Small intestine (tissue), 16 donors: ENCODE data around the gene UGT2B17. TPM values are rescaled to one million over a fixed set of nuclear protein-coding genes. Genes with fewer than 3 reads are reported as not detected.
"Not testable (repeated sequence)": the region's sequence is repeated elsewhere in the genome, so short reads cannot be mapped to it uniquely, and the experiment has no call there.

Experiments
- DNase-seq, 2 donors: peaks; one replicate each; pipeline versions ENCODE4 v3.0.0 to v3.0.0-alpha.2; 2013
- FAIRE-seq: peaks from 2 replicates; lab custom pipeline; 2012; peaks lifted over from hg19 to GRCh38; lab: Jason Lieb, UNC
- H3K27ac ChIP-seq, 3 donors: one replicate each; pipeline ENCODE4 v1.5.1; 2013; ENCODE audit warnings: low read length in 2 of 3, mild to moderate bottlenecking in 2 of 3, control low read depth in 1 of 3, inconsistent platforms in 1 of 3, low read depth in 1 of 3, moderate library complexity in 1 of 3
- H3K27me3 ChIP-seq, 3 donors: one replicate each; pipeline ENCODE4 v1.6.1; 2013; ENCODE audit warnings: low read length in 3 of 3, inconsistent platforms in 1 of 3; ENCODE audit not compliant: control insufficient read depth in 3 of 3, insufficient read depth in 3 of 3
- H3K36me3 ChIP-seq, 3 donors: one replicate each; pipeline ENCODE4 v1.6.1; 2013; ENCODE audit warnings: low read length in 3 of 3, inconsistent platforms in 1 of 3, low read depth in 1 of 3, mild to moderate bottlenecking in 1 of 3, moderate library complexity in 1 of 3; ENCODE audit not compliant: control insufficient read depth in 3 of 3, insufficient read depth in 2 of 3
- H3K4me1 ChIP-seq, 3 donors: one replicate each; pipeline ENCODE4 v1.6.1; 2013; ENCODE audit warnings: low read length in 2 of 3, inconsistent platforms in 1 of 3, low read depth in 1 of 3, mild to moderate bottlenecking in 1 of 3, moderate library complexity in 1 of 3; ENCODE audit not compliant: control insufficient read depth in 3 of 3, insufficient read depth in 2 of 3
- H3K4me3 ChIP-seq, 3 donors: one replicate each; pipeline ENCODE4 v1.5.1; 2013; ENCODE audit warnings: low read length in 3 of 3, control low read depth in 1 of 3, inconsistent platforms in 1 of 3, low read depth in 1 of 3, mild to moderate bottlenecking in 1 of 3, moderate library complexity in 1 of 3
- H3K9me3 ChIP-seq, 2 donors: one replicate each; pipeline ENCODE4 v1.6.1; 2013; ENCODE audit warnings: low read depth in 1 of 2, low read length in 1 of 2; ENCODE audit not compliant: control insufficient read depth in 2 of 2, insufficient read depth in 1 of 2
- WGBS, 3 donors: extraction: QIAGEN DNeasy Blood & Tissue Kit; methylation state at CpG; one replicate each; pipeline ENCODE4 v1.1.7; 2013; 5-methylcytosine and 5-hydroxymethylcytosine counted together
- long read RNA-seq, 10 donors: transcript quantifications; one replicate each; lab custom pipeline, GENCODE V29; 2026
- polyA plus RNA-seq, 4 donors: library from polyadenylated mRNA; stranded (reverse) in 3 of 4; unstranded in 1 of 4; fragments of 200-250 nt in 3 of 4; fragments of 120-200 nt in 1 of 4; gene quantifications; one replicate each; pipeline versions ENCODE4 v1.2.1 to v1.2.3, GENCODE V29; 2013
- donor health status: healthy with polysubstance abuse.
- donor health status: control.
- donor health status: control.
- donor health status: Bipolar disorder and iron deficiency.
- donor health status: healthy.

The UGT2B17 gene
- 100 to 1,000 TPM in 3 of 4 donors, not detected in 1; 121 to 974 (median 229) TPM for polyA plus RNA-seq
- long read RNA-seq, donor 1, transcript UGT2B17-201 (6 exons, 2,077 nt), result major isoform, 52 of 64 reads
- long read RNA-seq, donor 1, partial matches to known transcripts, result 12 of 64 reads
- long read RNA-seq, donor 1, other reads (novel, unspliced or antisense), result 0 of 64 reads
- long read RNA-seq, donor 2, transcript UGT2B17-201 (6 exons, 2,077 nt), result major isoform, 49 of 49 reads
- long read RNA-seq, donor 2, partial matches to known transcripts, result 0 of 49 reads
- long read RNA-seq, donor 2, other reads (novel, unspliced or antisense), result 0 of 49 reads
- long read RNA-seq, donor 3, transcript UGT2B17-201 (6 exons, 2,077 nt), result major isoform, 11 of 19 reads
- long read RNA-seq, donor 3, partial matches to known transcripts, result 8 of 19 reads
- long read RNA-seq, donor 3, other reads (novel, unspliced or antisense), result 0 of 19 reads
- long read RNA-seq, donor 4, transcript UGT2B17-201 (6 exons, 2,077 nt), result major isoform, 8 of 8 reads
- long read RNA-seq, donor 4, partial matches to known transcripts, result 0 of 8 reads
- long read RNA-seq, donor 4, other reads (novel, unspliced or antisense), result 0 of 8 reads
- long read RNA-seq, donor 5, transcript UGT2B17-201 (6 exons, 2,077 nt), result major isoform, 11 of 23 reads
- long read RNA-seq, donor 5, partial matches to known transcripts, result 12 of 23 reads
- long read RNA-seq, donor 5, other reads (novel, unspliced or antisense), result 0 of 23 reads
- long read RNA-seq, donor 6, transcript UGT2B17-201 (6 exons, 2,077 nt), result major isoform, 92 of 114 reads
- long read RNA-seq, donor 6, partial matches to known transcripts, result 22 of 114 reads
- long read RNA-seq, donor 6, other reads (novel, unspliced or antisense), result 0 of 114 reads
- long read RNA-seq, donor 7, result 0 reads
- long read RNA-seq, donor 8, result 0 reads
- long read RNA-seq, donor 9, transcript UGT2B17-201 (6 exons, 2,077 nt), result major isoform, 21 of 21 reads
- long read RNA-seq, donor 9, partial matches to known transcripts, result 0 of 21 reads
- long read RNA-seq, donor 9, other reads (novel, unspliced or antisense), result 0 of 21 reads
- long read RNA-seq, donor 10, transcript UGT2B17-201 (6 exons, 2,077 nt), result major isoform, 143 of 179 reads
- long read RNA-seq, donor 10, partial matches to known transcripts, result 36 of 179 reads
- long read RNA-seq, donor 10, other reads (novel, unspliced or antisense), result 0 of 179 reads

DNA sequence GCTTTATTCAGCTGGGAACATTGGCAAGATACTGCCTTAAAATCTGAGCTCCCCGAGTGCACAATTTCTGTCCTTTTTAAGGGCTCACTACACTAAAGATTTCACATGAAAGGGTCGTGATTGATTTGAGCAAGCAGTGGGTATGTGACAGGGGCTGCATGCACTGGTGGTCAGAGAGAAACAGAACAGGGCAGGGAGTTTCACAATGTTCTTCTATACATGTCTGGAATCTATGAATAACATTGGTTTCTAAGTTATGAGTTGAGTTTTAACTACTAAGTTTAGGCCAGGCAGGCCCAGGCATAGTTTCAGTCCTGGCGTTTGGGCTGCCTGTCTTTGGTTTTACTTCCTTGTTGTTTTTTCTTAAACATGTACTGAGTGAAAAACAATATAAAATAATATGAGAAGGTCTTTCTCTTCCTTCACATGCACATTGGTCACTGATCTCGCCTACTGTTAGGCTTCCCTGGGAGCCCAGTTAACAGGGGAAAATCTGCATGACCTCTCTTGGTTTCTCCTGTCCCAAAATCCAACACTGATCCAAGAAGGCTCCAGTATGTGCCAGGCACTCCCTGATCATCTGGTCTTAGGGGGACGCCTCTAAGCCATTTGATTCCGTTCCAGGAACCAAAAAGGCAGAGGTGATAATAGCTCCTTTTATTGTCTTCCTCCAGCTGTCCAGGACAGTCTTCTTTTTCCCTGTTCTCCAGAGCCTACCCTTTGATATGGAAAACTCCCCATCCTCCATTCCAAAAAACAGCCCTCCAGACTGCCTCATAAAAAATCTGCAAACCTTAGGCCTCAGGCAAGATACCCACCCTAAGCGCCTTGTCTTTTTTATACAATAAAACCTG is at the start of gene UGT2B17:
Gene UGT2B17, minus strand, starts transcription at position 51 of the 854 bp plus-strand sequence. CDS start 7,838 bp downstream, outside the sequence.
- no peaks in the 10 kb centered on the region for H3K9me3 ChIP-seq
- H3K27ac ChIP-seq, result peak within 1 kb of the TSS in 1 of 3 donors; percentile 8
- FAIRE-seq, result no peak

GRCh38 chr4:68622731-68623130 is 46.6 kb upstream of the UGT2B17 start:
- not testable (repeated sequence) for H3K27ac ChIP-seq, H3K4me3 ChIP-seq, H3K36me3 ChIP-seq, DNase-seq, FAIRE-seq, H3K9me3 ChIP-seq, H3K27me3 ChIP-seq, H3K4me1 ChIP-seq
- WGBS, 3 donors, result 83 to 88% (median 87%) methylated on average over 2 of the region's 2 CpGs

More for the DNA sequence above, at the start of gene UGT2B17:
- no peaks in the 10 kb centered on the region for H3K4me1 ChIP-seq
- H3K36me3 ChIP-seq, result no peaks in the 10 kb centered on the region
- H3K27me3 ChIP-seq, result no peaks in the 10 kb centered on the region
- no peak for DNase-seq
- no peak within 1 kb of the TSS for H3K4me3 ChIP-seq
- 70 to 76% (median 70%) methylated on average over 4 to 7 of the region's 7 CpGs for WGBS, 3 donors

DNA sequence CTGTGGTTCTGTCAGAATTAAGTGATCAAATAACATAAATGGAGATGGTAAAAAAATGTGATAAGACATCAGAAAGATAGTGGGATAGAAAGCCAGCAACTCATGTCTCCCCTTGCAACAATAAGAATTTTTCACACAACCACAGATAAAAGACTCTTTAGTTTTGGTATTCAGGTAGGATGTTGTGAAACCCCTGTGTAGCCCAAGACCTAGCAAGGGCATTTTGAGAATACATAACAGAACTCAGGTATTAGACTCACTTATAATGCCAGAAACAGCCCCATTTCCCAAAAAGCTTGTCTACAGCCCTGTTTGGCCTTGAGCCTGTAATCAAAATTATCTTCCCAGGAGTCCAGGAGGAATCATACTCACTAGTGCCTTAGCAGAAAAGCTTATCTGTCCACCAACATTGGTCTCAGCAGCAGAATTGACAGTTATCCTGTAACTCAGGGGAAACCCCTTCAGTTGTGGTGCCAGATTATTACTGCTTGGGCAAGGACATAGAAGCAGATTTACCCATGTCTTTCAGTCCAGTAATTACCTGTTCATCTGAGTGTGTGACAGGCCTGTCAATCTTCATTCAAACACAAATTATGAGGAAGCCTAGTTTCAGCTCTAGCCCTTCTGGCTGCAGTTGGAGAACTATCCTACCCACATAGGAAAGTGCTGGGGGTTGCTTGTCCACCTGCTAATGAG is 41.0 kb upstream of the UGT2B17 start:
- Histone ChIP-seq H3K36me3 (no peaks in the 10 kb centered on the region), H3K4me3 (no peak overlapping the region), H3K27me3 (no peaks in the 10 kb centered on the region), H3K4me1 (no peaks in the 10 kb centered on the region), H3K9me3 (no peaks in the 10 kb centered on the region), H3K27ac (no peak overlapping the region)
- FAIRE-seq, result no peak
- no peak for DNase-seq

DNA sequence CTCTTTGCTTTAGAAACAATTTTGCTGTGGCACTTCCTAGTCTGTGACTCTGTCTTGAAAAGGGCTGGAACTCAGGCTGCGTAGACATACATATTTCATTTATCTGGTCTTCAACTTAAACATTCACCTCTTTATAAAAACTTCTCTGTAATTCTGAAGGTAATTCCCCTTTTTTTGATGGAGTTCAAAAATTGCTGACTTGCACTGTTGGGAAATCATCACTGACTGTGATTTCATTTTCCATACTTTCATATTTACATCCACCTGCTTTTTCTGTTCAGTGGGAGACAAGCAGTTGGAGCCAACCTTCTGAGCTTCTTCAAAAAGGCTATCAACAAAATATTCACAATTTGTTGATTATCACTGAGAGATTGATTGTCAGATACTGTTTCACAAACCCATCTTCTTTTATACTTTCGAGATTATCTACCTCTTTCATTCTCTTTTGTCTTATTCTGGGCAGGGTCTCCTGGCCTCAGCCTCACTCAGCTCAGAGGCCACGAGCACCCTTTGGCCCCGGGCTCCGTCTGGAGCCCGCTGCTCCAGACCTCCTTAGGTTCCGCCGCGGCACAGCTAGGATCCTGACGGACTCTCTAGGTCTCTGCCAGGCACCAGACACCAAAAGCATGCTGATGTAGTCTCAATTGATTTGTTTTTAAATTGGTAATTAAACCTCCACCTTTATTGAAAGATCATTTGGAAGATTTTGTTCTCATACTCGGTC is 39.7 kb upstream of the UGT2B17 start:
- no peak overlapping the region for H3K4me3 ChIP-seq

GRCh38 chr4:68613752-68614151 is 37.6 kb upstream of the UGT2B17 start:
- no peaks in the 10 kb centered on the region for H3K27me3 ChIP-seq
- no peak overlapping the region for H3K27ac ChIP-seq
- no peak overlapping the region for H3K4me3 ChIP-seq
- FAIRE-seq (no peak), DNase-seq (no peak)
- no peaks in the 10 kb centered on the region for H3K36me3 ChIP-seq
- WGBS, 3 donors, result 17 to 43% (median 41%) methylated on average over 1 of the region's 1 CpG
- H3K4me1 ChIP-seq, result no peaks in the 10 kb centered on the region
- no peaks in the 10 kb centered on the region for H3K9me3 ChIP-seq

More for the DNA sequence above, 39.7 kb upstream of the UGT2B17 start:
- DNase-seq (no peak), FAIRE-seq (no peak)
- H3K27ac ChIP-seq, result no peak overlapping the region
- H3K9me3 ChIP-seq, result no peaks in the 10 kb centered on the region
- no peaks in the 10 kb centered on the region for H3K36me3 ChIP-seq
- H3K27me3 ChIP-seq, result no peaks in the 10 kb centered on the region
- WGBS, 3 donors, result 89 to 98% (median 95%) methylated on average over 10 to 11 of the region's 11 CpGs
- no peaks in the 10 kb centered on the region for H3K4me1 ChIP-seq

DNA sequence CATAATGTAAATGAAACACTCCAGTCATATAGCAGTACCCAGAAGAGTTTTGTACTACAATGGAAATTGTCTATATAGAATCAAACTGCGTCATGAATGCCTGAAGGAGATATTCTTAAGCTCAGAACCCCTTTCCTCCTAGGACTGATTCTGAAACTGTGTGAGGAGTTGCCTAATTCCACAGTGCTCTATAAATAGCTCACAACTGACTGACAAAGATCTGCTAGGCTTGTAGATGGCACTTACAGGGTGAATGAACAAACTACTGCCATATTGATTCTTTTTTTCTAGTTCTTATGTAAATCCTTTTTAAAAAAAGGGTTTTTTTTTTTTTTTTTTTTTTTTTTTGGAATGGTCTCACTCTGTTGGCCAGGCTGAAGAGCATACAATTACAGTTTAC is 30.1 kb upstream of the UGT2B17 start:
- DNase-seq, result no peak
- Histone ChIP-seq H3K27ac (no peak overlapping the region), H3K4me1 (no peaks in the 10 kb centered on the region), H3K9me3 (no peaks in the 10 kb centered on the region), H3K36me3 (no peaks in the 10 kb centered on the region), H3K4me3 (no peak overlapping the region), H3K27me3 (no peaks in the 10 kb centered on the region)
- WGBS, 3 donors, result 78 to 93% (median 89%) methylated on average over 1 of the region's 1 CpG
- FAIRE-seq, result no peak

DNA sequence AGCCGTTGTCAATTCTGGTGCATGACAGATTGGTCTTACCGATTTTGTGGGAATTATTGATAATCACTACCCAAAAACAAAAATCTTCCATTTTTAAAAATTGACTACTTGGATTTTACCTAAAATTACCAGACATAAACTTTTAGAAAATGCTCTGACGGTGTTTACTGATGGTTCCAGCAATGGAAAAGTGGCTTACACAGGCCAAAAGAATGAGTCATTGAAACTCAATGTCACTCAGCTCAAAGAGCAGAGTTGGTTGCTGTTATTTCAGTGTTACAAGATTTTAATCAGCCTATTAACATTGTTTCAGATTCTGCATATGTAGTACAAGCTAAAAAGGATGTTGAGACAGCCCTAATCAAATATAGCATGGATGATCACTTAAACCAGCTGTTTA is 23.0 kb upstream of the UGT2B17 start:
- Histone ChIP-seq H3K27me3 (no peaks in the 10 kb centered on the region), H3K36me3 (no peaks in the 10 kb centered on the region), H3K27ac (no peak overlapping the region), H3K4me3 (no peak overlapping the region), H3K4me1 (no peaks in the 10 kb centered on the region), H3K9me3 (no peaks in the 10 kb centered on the region)
- FAIRE-seq (no peak), DNase-seq (no peak)
- WGBS, 3 donors, result 71 to 100% (median 87%) methylated on average over 2 to 3 of the region's 3 CpGs
